ENCODE measurements around the gene HSP90AA1. TPM values are rescaled to one million over a fixed set of nuclear protein-coding genes. Genes with fewer than 3 reads are reported as not detected.
A peak's percentile ranks its signal among the peaks of the same experiment; 100 is the strongest.

The HSP90AA1 gene
- total RNA-seq, 2 experiments from 2014 or later = 451 to 462 TPM

DNA sequence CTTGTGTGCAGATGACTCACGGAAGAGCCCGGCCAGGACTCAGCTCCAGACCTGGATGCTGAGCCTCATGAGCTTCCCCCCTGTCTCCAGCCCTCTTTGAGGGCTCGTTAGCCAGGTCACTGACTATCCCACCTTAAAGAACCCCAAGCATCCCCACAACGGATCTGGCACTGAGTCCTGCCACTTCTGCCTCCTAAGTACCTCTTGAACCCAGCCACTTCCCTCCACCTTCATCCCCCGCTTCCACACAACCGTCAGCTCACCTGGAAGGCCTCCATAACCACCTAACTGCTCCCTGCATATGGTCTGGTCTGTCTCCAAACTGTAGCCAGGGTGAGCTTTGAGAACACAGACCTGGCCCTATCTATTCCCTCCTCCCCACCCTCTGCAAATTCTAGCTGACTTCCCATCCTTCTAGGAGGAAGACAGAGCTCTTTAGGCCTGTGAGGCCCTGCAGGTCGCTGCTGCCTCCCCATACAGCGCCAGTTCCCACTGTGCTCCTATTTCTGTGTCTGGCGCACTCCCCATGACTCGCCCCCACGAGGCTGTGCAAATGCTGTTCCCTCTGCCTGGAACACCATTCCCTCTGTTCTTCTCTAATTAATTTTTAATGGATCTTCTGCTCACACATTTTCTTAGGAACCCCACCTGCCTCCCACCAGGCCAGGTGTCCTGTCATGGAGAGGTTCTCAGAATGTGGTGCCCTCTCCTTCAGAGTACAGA is 2.9 kb upstream of the HSP90AA1 start:
- no peaks in the 10 kb centered on the region for H3K27me3 ChIP-seq (ENCODE audit: control insufficient read depth in 1 of 2, insufficient read depth in 2 of 2, low read length in 2 of 2)
- peaks cover 11% of the 10 kb centered on the region for H3K36me3 ChIP-seq (ENCODE audit: insufficient read depth, low read length)
- H3K4me3 ChIP-seq (ENCODE audit: low read length) = no peak overlapping the region
- intact Hi-C loops (cut with DNase I, micrococcal nuclease) = loop anchor here (5.0 to 10.0 kb wide), 4 partner anchors 55 to 688 kb away; partner anchors contain the start of genes PPP2R5C (in 1 of the 2) and TRAF3 (in 1 of the 2)
- Mint-ChIP-seq H3K4me1 (ENCODE audit: low read depth) (peaks cover 41% of the 10 kb centered on the region), H3K4me3 (peak overlapping the region; percentile 78), H3K9me3 (no peaks in the 10 kb centered on the region), H3K36me3 (ENCODE audit: low read depth) (peaks cover 21% of the 10 kb centered on the region), H3K27me3 (no peaks in the 10 kb centered on the region), H3K27ac (peak overlapping the region; percentile 82)
- peaks cover 35% of the 10 kb centered on the region for H3K4me1 ChIP-seq (ENCODE audit: insufficient read depth, low read length)
- ChIA-PET POLR2A (interaction anchor here (0.5 to 1.7 kb wide), 2 partner anchors 125 to 230 kb away, joined by 3 to 4 read pairs; partner anchors contain the start of gene DYNC1H1), CTCF (interaction anchor here (1.2 to 2.1 kb wide), 2 partner anchors 7 to 225 kb away, joined by 3 to 8 read pairs; no protein-coding TSS in a partner anchor)
- DNase-seq = no peak
- no peak for ATAC-seq (ENCODE audit: poor library complexity)
- TF ChIP-seq, protein P1, sequence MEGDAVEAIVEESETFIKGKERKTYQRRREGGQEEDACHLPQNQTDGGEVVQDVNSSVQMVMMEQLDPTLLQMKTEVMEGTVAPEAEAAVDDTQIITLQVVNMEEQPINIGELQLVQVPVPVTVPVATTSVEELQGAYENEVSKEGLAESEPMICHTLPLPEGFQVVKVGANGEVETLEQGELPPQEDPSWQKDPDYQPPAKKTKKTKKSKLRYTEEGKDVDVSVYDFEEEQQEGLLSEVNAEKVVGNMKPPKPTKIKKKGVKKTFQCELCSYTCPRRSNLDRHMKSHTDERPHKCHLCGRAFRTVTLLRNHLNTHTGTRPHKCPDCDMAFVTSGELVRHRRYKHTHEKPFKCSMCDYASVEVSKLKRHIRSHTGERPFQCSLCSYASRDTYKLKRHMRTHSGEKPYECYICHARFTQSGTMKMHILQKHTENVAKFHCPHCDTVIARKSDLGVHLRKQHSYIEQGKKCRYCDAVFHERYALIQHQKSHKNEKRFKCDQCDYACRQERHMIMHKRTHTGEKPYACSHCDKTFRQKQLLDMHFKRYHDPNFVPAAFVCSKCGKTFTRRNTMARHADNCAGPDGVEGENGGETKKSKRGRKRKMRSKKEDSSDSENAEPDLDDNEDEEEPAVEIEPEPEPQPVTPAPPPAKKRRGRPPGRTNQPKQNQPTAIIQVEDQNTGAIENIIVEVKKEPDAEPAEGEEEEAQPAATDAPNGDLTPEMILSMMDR (IDR thresholded peaks at IDR 0.05) = no peak
- H3K27ac ChIP-seq (ENCODE audit: low read depth in 1 of 2, low read length in 2 of 2) = no peak overlapping the region
- no peaks in the 10 kb centered on the region for H3K9me3 ChIP-seq (ENCODE audit: control insufficient read depth in 1 of 2, insufficient read depth in 1 of 2, low read length in 2 of 2)

DNA sequence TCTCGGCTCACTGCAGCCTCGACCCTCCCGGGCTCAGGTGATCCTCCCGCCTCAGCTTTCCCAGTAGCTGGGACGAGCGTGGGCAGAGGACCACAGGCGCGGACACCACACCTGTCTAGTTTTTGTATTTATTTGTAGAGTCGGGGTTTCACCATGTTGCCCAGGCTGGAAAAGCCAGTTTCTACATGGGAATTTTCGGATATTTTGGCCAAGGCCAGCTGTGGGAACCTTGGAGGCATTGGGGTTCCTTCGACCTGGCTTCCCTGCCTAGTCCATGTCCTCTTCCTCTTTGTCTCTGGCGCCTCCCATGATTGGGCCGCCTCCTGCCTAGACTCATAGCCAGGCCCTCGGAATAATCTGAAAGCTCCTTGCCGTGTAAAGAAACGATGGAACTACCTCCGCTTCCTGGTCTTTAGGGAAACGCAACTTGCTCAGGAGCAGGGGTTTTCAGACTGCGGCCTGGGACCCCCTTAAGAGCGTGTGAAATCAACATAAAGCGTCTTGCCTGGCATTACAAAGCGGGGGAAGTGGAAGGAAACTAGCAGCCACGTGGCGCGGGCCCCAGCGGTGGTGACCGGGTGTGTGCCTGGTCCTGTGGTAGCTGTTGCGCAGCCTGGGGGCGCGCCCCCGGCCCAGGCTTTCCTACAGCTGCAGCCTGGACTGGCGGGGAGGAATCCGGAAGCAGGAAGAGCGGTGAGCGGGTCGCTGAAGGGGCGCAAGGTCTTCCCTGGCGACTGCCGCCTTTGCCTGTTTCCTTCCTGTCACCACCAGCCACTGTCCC is 1.4 kb upstream of the HSP90AA1 start:
- no peaks in the 10 kb centered on the region for H3K27me3 Mint-ChIP-seq
- H3K27ac Mint-ChIP-seq = peak overlapping the region; percentile 82
- H3K4me3 Mint-ChIP-seq = peak overlapping the region; percentile 93
- Histone ChIP-seq H3K27me3 (ENCODE audit: control insufficient read depth in 1 of 2, insufficient read depth in 2 of 2, low read length in 2 of 2) (no peaks in the 10 kb centered on the region), H3K4me3 (ENCODE audit: low read length) (peak overlapping the region; percentile 70), H3K36me3 (ENCODE audit: insufficient read depth, low read length) (peaks cover 27% of the 10 kb centered on the region), H3K9me3 (ENCODE audit: control insufficient read depth in 1 of 2, insufficient read depth in 1 of 2, low read length in 2 of 2) (no peaks in the 10 kb centered on the region), H3K27ac (ENCODE audit: low read depth in 1 of 2, low read length in 2 of 2) (peak overlapping the region; percentile 73 to 78), H3K4me1 (ENCODE audit: insufficient read depth, low read length) (peaks cover 46% of the 10 kb centered on the region)
- peaks cover 36% of the 10 kb centered on the region for H3K36me3 Mint-ChIP-seq (ENCODE audit: low read depth)
- peaks cover 57% of the 10 kb centered on the region for H3K4me1 Mint-ChIP-seq (ENCODE audit: low read depth)
- ATAC-seq (ENCODE audit: poor library complexity) = no peak
- TF ChIP-seq, protein P1 (IDR thresholded peaks at IDR 0.05) = no peak
- CTCF ChIA-PET = interaction anchor here (0.6 to 2.1 kb wide), 3 partner anchors 9 to 226 kb away, joined by 3 to 8 read pairs (median 3); no protein-coding TSS in a partner anchor
- H3K9me3 Mint-ChIP-seq = no peaks in the 10 kb centered on the region
- POLR2A ChIA-PET = interaction anchor here (0.6 to 2.3 kb wide), 7 partner anchors 8 to 1528 kb away, joined by 3 to 12 read pairs (median 6); partner anchors contain the start of genes DYNC1H1 and WDR20
- DNase-seq = peak in 12 of 14 experiments; percentile 18 to 68 (median 32)
- intact Hi-C loops (cut with DNase I, micrococcal nuclease) = loop anchor here (5.0 to 10.0 kb wide), 4 partner anchors 53 to 689 kb away; partner anchors contain the start of genes PPP2R5C (in 1 of the 2) and TRAF3 (in 1 of the 2)

DNA sequence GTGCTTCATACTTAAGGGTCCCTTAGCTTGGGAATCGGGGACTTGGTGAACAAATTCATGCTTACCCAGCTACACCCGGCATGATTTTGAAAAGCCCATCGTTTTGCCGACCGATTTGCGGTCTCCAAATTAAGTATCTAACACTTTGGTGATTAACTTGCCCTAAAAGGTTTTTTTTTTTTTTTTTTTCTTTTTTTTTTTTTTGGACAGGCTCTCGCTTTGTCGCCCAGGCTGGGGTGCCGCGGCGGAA is 843 bp upstream of the HSP90AA1 start:
- TF ChIP-seq, protein P1 (IDR thresholded peaks at IDR 0.05) = no peak
- Histone ChIP-seq H3K4me3 (ENCODE audit: low read length) (peak overlapping the region; percentile 70), H3K27ac (ENCODE audit: low read depth in 1 of 2, low read length in 2 of 2) (peak overlapping the region; percentile 73 to 78), H3K9me3 (ENCODE audit: control insufficient read depth in 1 of 2, insufficient read depth in 1 of 2, low read length in 2 of 2) (no peaks in the 10 kb centered on the region), H3K27me3 (ENCODE audit: control insufficient read depth in 1 of 2, insufficient read depth in 2 of 2, low read length in 2 of 2) (no peaks in the 10 kb centered on the region), H3K36me3 (ENCODE audit: insufficient read depth, low read length) (peaks cover 32% of the 10 kb centered on the region), H3K4me1 (ENCODE audit: insufficient read depth, low read length) (peaks cover 47% of the 10 kb centered on the region)
- Mint-ChIP-seq H3K36me3 (ENCODE audit: low read depth) (peaks cover 42% of the 10 kb centered on the region), H3K27ac (peak overlapping the region; percentile 82), H3K27me3 (no peaks in the 10 kb centered on the region), H3K9me3 (no peaks in the 10 kb centered on the region), H3K4me1 (ENCODE audit: low read depth) (peaks cover 62% of the 10 kb centered on the region), H3K4me3 (peak overlapping the region; percentile 93)
- ChIA-PET CTCF (interaction anchor here (0.6 to 2.1 kb wide), 4 partner anchors 9 to 206 kb away, joined by 3 to 8 read pairs (median 4); no protein-coding TSS in a partner anchor), POLR2A (interaction anchor here (0.6 to 2.3 kb wide), 6 partner anchors 9 to 1528 kb away, joined by 3 to 12 read pairs (median 6); partner anchors contain the start of gene WDR20)
- DNase-seq (no peak), ATAC-seq (ENCODE audit: poor library complexity) (no peak)
- intact Hi-C loops (cut with DNase I, micrococcal nuclease) = loop anchor here (2.0 to 10.0 kb wide), 9 partner anchors 51 to 690 kb away; partner anchors contain the start of genes DYNC1H1 (in 2 of the 2), MOK (in 1 of the 2), PPP2R5C (in 1 of the 2) and TRAF3 (in 1 of the 2)

All from CD4-positive, alpha-beta T cell (primary cell).